Osteoblast (primary cell): Measurements from ENCODE around the gene ZNF106. TPM values are rescaled to one million over a fixed set of nuclear protein-coding genes. Genes with fewer than 3 reads are reported as not detected.

Source experiments
- DNase-seq: peaks from one replicate; pipeline ENCODE4 v3.0.0; 2011; ENCODE audit warnings: low spot score, mixed read lengths; ENCODE audit not compliant: insufficient read length; ENCODE audit errors: missing footprints
- H2AFZ ChIP-seq: 2 replicates; pipeline ENCODE4 v1.6.0; 2011; ENCODE audit warnings: mild to moderate bottlenecking, low read length
- H3K27ac ChIP-seq: 2 replicates; pipeline ENCODE4 v1.5.1; 2011; ENCODE audit warnings: mild to moderate bottlenecking, low read depth, low read length, moderate library complexity
- H3K27me3 ChIP-seq: 2 replicates; pipeline ENCODE4 v1.6.0; 2012; ENCODE audit warnings: mild to moderate bottlenecking, control low read depth, inconsistent platforms, low read length, moderate library complexity; ENCODE audit not compliant: insufficient read depth
- H3K36me3 ChIP-seq: 2 replicates; pipeline ENCODE4 v1.5.1; 2011; ENCODE audit warnings: mild to moderate bottlenecking, low read length, control low read depth, moderate library complexity; ENCODE audit not compliant: insufficient read depth
- H3K4me1 ChIP-seq: 2 replicates; pipeline ENCODE4 v1.5.1; 2011; ENCODE audit warnings: mild to moderate bottlenecking, low read length, control low read depth, moderate library complexity; ENCODE audit not compliant: insufficient read depth
- H3K4me2 ChIP-seq: 2 replicates; pipeline ENCODE4 v1.6.0; 2011; ENCODE audit warnings: mild to moderate bottlenecking, low read length; ENCODE audit not compliant: insufficient read depth
- H3K4me3 ChIP-seq: fragments of 200-600 bp; sonication (generic); 3 replicates; pipeline ENCODE4 v1.5.1; 2012; ENCODE audit warnings: mild to moderate bottlenecking, low read length, inconsistent platforms; ENCODE audit not compliant: insufficient read depth
- H3K79me2 ChIP-seq: 2 replicates; pipeline ENCODE4 v1.6.0; 2012; ENCODE audit warnings: mild to moderate bottlenecking, low read length, control low read depth, inconsistent platforms; ENCODE audit not compliant: insufficient read depth
- H3K9me3 ChIP-seq: 2 replicates; pipeline ENCODE4 v1.5.1; 2011; ENCODE audit warnings: low read depth, low read length, control low read depth
- H4K20me1 ChIP-seq: 2 replicates; pipeline ENCODE4 v1.6.0; 2012; ENCODE audit warnings: mild to moderate bottlenecking, low read length, control low read depth; ENCODE audit not compliant: insufficient read depth
- CTCF ChIP-seq: IDR thresholded peaks from 2 replicates; pipeline ENCODE4 v1.5.1; 2011; ENCODE audit warnings: mild to moderate bottlenecking, low read depth, low read length, moderate library complexity; ENCODE audit errors: extremely low read depth
- total RNA-seq: library from RNA; depleted of rRNA; stranded (reverse); fragments of >200 nt; gene quantifications from 2 replicates; pipeline ENCODE4 v1.2.3, GENCODE V29; 2012

Gene ZNF106
- total RNA-seq, 1 donor, result 89.0 TPM

GRCh38 chr15:42465520-42466259 is 25.3 kb downstream of the ZNF106 start:
- no peaks in the 10 kb centered on the region for H3K27me3 ChIP-seq
- H3K36me3 ChIP-seq, result peaks cover 37% of the 10 kb centered on the region
- no peak for TF ChIP-seq CTCF
- H3K79me2 ChIP-seq, result peaks cover 48% of the 10 kb centered on the region
- no peak overlapping the region for H3K4me2 ChIP-seq
- DNase-seq, result no peak
- H4K20me1 ChIP-seq, result no peaks in the 10 kb centered on the region
- H3K4me1 ChIP-seq, result no peaks in the 10 kb centered on the region
- H3K9me3 ChIP-seq, result no peaks in the 10 kb centered on the region
- no peak overlapping the region for H3K27ac ChIP-seq
- H2AFZ ChIP-seq, result no peak overlapping the region
- H3K4me3 ChIP-seq, result no peak overlapping the region

DNA sequence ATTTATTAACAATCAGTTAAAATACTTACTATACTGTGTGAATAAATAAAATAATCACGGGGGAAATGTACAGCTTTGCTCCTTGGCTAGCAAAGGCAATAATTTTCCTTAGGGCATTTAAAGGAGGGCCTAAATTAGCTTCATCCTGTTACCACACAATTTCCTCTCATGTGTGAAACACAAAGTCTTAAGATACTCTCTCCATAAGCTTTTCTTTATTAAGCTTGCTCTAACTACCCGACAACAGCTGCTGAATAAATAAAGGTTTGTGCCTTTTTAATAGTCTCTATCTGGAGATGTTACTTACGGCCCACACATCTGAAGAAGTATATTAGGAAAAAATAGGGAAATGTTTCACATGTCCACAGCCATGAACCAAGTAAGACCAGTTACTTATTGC is 29.7 kb downstream of the ZNF106 start:
- Histone ChIP-seq H3K36me3 (peaks cover 27% of the 10 kb centered on the region), H4K20me1 (no peaks in the 10 kb centered on the region), H3K79me2 (peaks cover 41% of the 10 kb centered on the region), H3K27ac (peak overlapping the region; percentile 11), H3K4me2 (no peak overlapping the region), H3K27me3 (no peaks in the 10 kb centered on the region), H3K4me3 (no peak overlapping the region), H3K4me1 (peaks cover 25% of the 10 kb centered on the region), H3K9me3 (no peaks in the 10 kb centered on the region), H2AFZ (no peak overlapping the region)
- TF ChIP-seq CTCF, result no peak
- no peak for DNase-seq

DNA sequence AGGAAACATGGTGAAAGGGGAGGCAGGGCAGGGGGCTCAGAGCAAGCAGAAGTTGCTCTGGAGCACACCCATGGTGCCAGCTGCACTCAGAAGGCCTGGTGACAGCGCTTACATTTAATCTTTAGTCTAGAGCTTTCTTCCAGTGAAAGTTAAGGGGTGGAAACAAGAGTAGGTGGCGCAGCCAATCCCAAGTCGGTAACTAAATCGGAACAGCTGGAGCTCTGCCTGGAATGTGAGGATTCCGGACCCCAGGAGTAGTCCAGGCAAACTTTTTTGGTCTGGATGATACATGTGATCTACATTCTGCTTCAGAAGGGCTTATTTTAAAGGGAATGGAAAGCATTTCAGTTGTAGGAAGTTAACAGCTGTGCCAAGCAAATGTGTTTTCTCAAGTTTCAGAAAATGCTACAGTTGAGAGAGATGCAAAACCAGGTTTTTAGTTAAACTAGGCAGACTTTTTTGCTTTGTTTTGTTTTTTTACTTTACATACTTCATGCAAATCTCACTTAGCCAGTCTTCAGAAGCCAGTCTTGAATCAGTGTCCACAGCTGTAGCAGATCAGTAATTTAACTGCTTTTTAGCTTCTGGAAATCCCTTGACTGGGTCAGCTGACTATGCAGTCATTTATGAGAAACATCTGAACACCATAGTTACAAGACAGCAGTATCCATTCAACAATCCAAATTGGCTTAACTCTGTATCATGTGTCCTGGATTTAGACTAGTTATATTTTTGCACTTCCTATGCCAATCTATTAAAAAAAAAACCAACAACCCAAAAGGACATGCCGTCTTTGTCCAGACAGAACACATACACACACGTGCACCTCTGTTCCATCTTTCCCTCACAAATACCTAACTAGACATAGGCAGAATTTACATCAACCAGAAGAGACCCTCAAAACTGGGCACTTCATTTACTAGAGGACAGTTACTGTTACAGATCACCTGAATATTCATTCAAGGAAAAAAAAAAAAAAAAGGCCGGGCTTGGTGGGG is 33.2 kb downstream of the ZNF106 start:
- Histone ChIP-seq H4K20me1 (no peaks in the 10 kb centered on the region), H3K4me1 (peaks cover 30% of the 10 kb centered on the region), H3K9me3 (no peaks in the 10 kb centered on the region), H3K36me3 (peaks cover 8% of the 10 kb centered on the region), H3K4me3 (peak overlapping the region; percentile 62), H3K27me3 (no peaks in the 10 kb centered on the region), H3K79me2 (peaks cover 34% of the 10 kb centered on the region), H3K4me2 (peak overlapping the region; percentile 94), H3K27ac (peak overlapping the region; percentile 99), H2AFZ (peak overlapping the region; percentile 42)
- TF ChIP-seq CTCF, result no peak
- peak; percentile 87 for DNase-seq

DNA sequence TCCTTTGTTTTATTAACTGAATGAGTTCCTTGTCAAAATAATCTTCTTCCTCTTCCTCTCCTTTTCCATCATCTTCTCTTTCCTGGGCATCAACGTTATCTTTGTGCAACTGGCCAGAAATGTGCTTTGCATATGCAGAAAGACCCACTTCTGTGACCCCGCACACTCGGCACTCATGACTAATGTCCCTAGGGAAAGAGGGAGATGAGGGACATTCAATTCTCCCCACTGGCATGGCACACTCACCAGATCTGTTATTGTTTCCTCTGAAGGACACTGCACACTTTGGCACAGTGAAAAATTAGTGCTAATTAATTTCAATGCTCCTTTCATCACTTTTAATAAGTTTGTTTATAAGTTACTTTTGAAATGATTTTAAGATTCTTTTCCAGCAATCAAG is 34.0 kb downstream of the ZNF106 start:
- Histone ChIP-seq H3K9me3 (no peaks in the 10 kb centered on the region), H3K4me3 (peak overlapping the region; percentile 62), H3K79me2 (peaks cover 29% of the 10 kb centered on the region), H3K36me3 (peaks cover 3% of the 10 kb centered on the region), H3K4me2 (peak overlapping the region; percentile 94), H2AFZ (no peak overlapping the region), H4K20me1 (no peaks in the 10 kb centered on the region), H3K4me1 (peaks cover 30% of the 10 kb centered on the region), H3K27me3 (no peaks in the 10 kb centered on the region), H3K27ac (peak overlapping the region; percentile 99)
- peak; percentile 75 for DNase-seq
- no peak for TF ChIP-seq CTCF
